HepG2 (cell line): ENCODE data around the gene IL11RA. TPM values are rescaled to one million over a fixed set of nuclear protein-coding genes. Genes with fewer than 3 reads are reported as not detected.
A peak's percentile ranks its signal among the peaks of the same experiment; 100 is the strongest.

Experiments used
- ATAC-seq: fragments of 200-7000 bp; cut with Tn5 transposase; 3 replicates; pipeline ENCODE4 v1.9.1; 2020; ENCODE audit warnings: mild to moderate bottlenecking, moderate library complexity
- BruUV-seq: library from RNA; stranded (reverse); fragments of 400-500 nt; replicated peaks from 2 replicates; lab custom pipeline; 2021; lab: Mats Ljungman, UMichigan
- CTCF ChIA-PET: fragments of 300-600 bp; formaldehyde crosslinking; extraction: SDS; loops from one replicate; lab custom pipeline; 2021; ENCODE audit warnings: low total read pairs, inconsistent platforms, low intra/inter-chr PET ratio; lab: Yijun Ruan, JAX
- POLR2A ChIA-PET: fragments of 350-600 bp; sonication (Branson Sonifier 250); formaldehyde crosslinking; loops from one replicate; lab custom pipeline; 2020; ENCODE audit warnings: antibody characterized with exemption, inconsistent platforms; lab: Yijun Ruan, JAX
- DNase-seq: peaks from one replicate; pipeline ENCODE4 v3.0.0-alpha.2; 2015; ENCODE audit warnings: low spot score
- FAIRE-seq: peaks from 3 replicates; lab custom pipeline; 2011; peaks lifted over from hg19 to GRCh38; lab: Jason Lieb, UNC
- H2AFZ ChIP-seq: one replicate; pipeline ENCODE4 v1.6.1; 2011; ENCODE audit warnings: low read length, inconsistent platforms
- H3K27ac ChIP-seq: fragments of 300-600 bp; 3 replicates; pipeline ENCODE4 v1.8.0; 2011; ENCODE audit warnings: mixed run types, mild to moderate bottlenecking, mixed read lengths, low read length, inconsistent platforms; ENCODE audit not compliant: insufficient read depth; ENCODE audit errors: extremely low read length
- H3K27me3 ChIP-seq, 2 experiments: fragments of 200-600 bp in 1 of 2; 2 replicates in 1 of 2; 3 replicates in 1 of 2; pipeline versions ENCODE4 v1.6.0 to v1.8.0; 2011; ENCODE audit warnings: low read length in 2 of 2, mild to moderate bottlenecking in 2 of 2, moderate library complexity in 2 of 2, inconsistent platforms in 1 of 2; ENCODE audit not compliant: insufficient read depth in 2 of 2, control insufficient read depth in 1 of 2
- H3K36me3 ChIP-seq, 2 experiments: fragments of 200-600 bp in 1 of 2; replicated peaks in 1 of 2; 2 replicates in 1 of 2; 3 replicates in 1 of 2; pipeline versions ENCODE4 v1.5.1 to v1.8.0; 2011; ENCODE audit warnings: low read length in 2 of 2, inconsistent platforms in 1 of 2; ENCODE audit not compliant: insufficient read depth in 2 of 2, control insufficient read depth in 1 of 2
- H3K4me1 ChIP-seq: 2 replicates; pipeline ENCODE4 v1.5.1; 2012; ENCODE audit warnings: low read length, inconsistent platforms; ENCODE audit not compliant: insufficient read depth
- H3K4me2 ChIP-seq: 2 replicates; pipeline ENCODE4 v1.6.0; 2011; ENCODE audit warnings: low read depth, low read length, inconsistent platforms
- H3K4me3 ChIP-seq, 3 experiments: fragments of 200-600 bp in 1 of 3; sonication (generic), shearing (Covaris generic) in 1 of 3; replicated peaks in 1 of 3; 2 replicates each; pipeline ENCODE4 v1.5.1; 2011 to 2016; ENCODE audit warnings: low read length in 3 of 3, inconsistent platforms in 2 of 3, low read depth in 2 of 3, mild to moderate bottlenecking in 2 of 3, control low read depth in 1 of 3, mixed read lengths in 1 of 3; ENCODE audit not compliant: insufficient read depth in 1 of 3
- H3K79me2 ChIP-seq: one replicate; pipeline ENCODE4 v1.6.1; 2011; ENCODE audit warnings: low read length, inconsistent platforms; ENCODE audit not compliant: insufficient read depth
- H3K9ac ChIP-seq: 2 replicates; pipeline ENCODE4 v1.6.0; 2011; ENCODE audit warnings: mild to moderate bottlenecking, low read depth, low read length, inconsistent platforms; ENCODE audit not compliant: insufficient read depth
- H3K9me3 ChIP-seq: 2 replicates; pipeline ENCODE4 v1.5.1; 2012; ENCODE audit warnings: mild to moderate bottlenecking, low read length
- H4K20me1 ChIP-seq: 2 replicates; pipeline ENCODE4 v1.6.0; 2011; ENCODE audit warnings: inconsistent platforms, mild to moderate bottlenecking, low read length, moderate library complexity; ENCODE audit not compliant: insufficient read depth
- EP300 ChIP-seq, 3 experiments: sonication (generic) in 1 of 3; formaldehyde crosslinking in 1 of 3; IDR thresholded peaks; 2 replicates each; pipeline versions ENCODE4 v1.5.1 to v1.6.1; 2011 to 2020; ENCODE audit warnings: low read depth in 2 of 3, low read length in 2 of 3, borderline replicate concordance in 1 of 3, improper control_type of control experiment in 1 of 3, mild to moderate bottlenecking in 1 of 3, missing genetic modification reagents in 1 of 3, moderate library complexity in 1 of 3
- FOSL2 ChIP-seq: sonication (generic); formaldehyde crosslinking; IDR thresholded peaks from 2 replicates; pipeline ENCODE4 v1.4.0; 2020; ENCODE audit warnings: missing genetic modification reagents
- FOXP1 ChIP-seq, 2 experiments: fragments of 450-650 bp in 1 of 2; IDR thresholded peaks; 2 replicates each; pipeline ENCODE4 v1.6.1; 2017 to 2018; ENCODE audit warnings: antibody characterized with exemption in 1 of 2
- KDM2A ChIP-seq: sonication (generic); formaldehyde crosslinking; IDR thresholded peaks from 2 replicates; pipeline ENCODE4 v1.4.0; 2020; ENCODE audit warnings: low read depth, missing genetic modification reagents, borderline replicate concordance
- MYPOP ChIP-seq: sonication (generic); formaldehyde crosslinking; IDR thresholded peaks from 2 replicates; pipeline ENCODE4 v1.8.1; 2023; ENCODE audit warnings: mild to moderate bottlenecking, moderate library complexity, missing genetic modification reagents
- POLR2G ChIP-seq: fragments of 200-400 bp; formaldehyde crosslinking; IDR thresholded peaks from 2 replicates; pipeline ENCODE4 v1.6.1; 2018; ENCODE audit warnings: mild to moderate bottlenecking, low read depth, low read length, moderate library complexity
- YEATS2 ChIP-seq: sonication (generic); formaldehyde crosslinking; IDR thresholded peaks from 2 replicates; pipeline ENCODE4 v1.4.0; 2020; ENCODE audit warnings: missing genetic modification reagents, borderline replicate concordance
- ZFX ChIP-seq: sonication (generic); formaldehyde crosslinking; IDR thresholded peaks from 2 replicates; pipeline ENCODE4 v1.4.0; 2020; ENCODE audit warnings: mild to moderate bottlenecking, low read depth, missing genetic modification reagents, moderate library complexity
- ZNF121 ChIP-seq: sonication (generic); formaldehyde crosslinking; IDR thresholded peaks from 2 replicates; pipeline ENCODE4 v1.5.0; 2020; ENCODE audit warnings: mild to moderate bottlenecking, missing genetic modification reagents
- ZNF580 ChIP-seq: IDR thresholded peaks from 2 replicates; pipeline ENCODE4 v1.6.1; 2016; ENCODE audit warnings: low read depth, borderline replicate concordance
- WGBS: methylation state at CpG from one replicate; pipeline ENCODE4 v1.1.6; 2017; ENCODE audit warnings: low lambda C conversion rate; 5-methylcytosine and 5-hydroxymethylcytosine counted together
- in situ Hi-C: cut with HindIII; loops from 2 replicates; pipeline ENCODE4 v1.10.0; 2017; ENCODE audit warnings: low pct_unique_long_range_greater_than_20kb; ENCODE audit not compliant: extremely low pct_ligation_motif_present
- intact Hi-C: fragments of 100-400 bp; cut with micrococcal nuclease; formaldehyde crosslinking; loops from one replicate; pipeline ENCODE4 v1.10.0; 2022; ENCODE audit not compliant: unreplicated experiment
- polyA plus RNA-seq, 8 experiments: library from polyadenylated mRNA; depleted of rRNA in 3 of 8; stranded (reverse) in 7 of 8; unstranded in 1 of 8; fragments of >200 nt; fragmentation: Illumina TruSeq in 4 of 8; extraction: Trizol in 4 of 8; gene quantifications; 2 replicates each; pipeline versions ENCODE4 v1.2.1 to v1.2.3, GENCODE V29; 2011 to 2016; ENCODE audit warnings: low read depth in 4 of 8, missing spikeins in 1 of 8, mixed read lengths in 1 of 8; ENCODE audit not compliant: insufficient read depth in 1 of 8
- total RNA-seq, 5 experiments: library from RNA; depleted of rRNA; stranded (reverse); fragments of >200 nt; fragmentation: Illumina TruSeq; extraction: Trizol; gene quantifications; 2 replicates each; pipeline ENCODE4 v1.2.3, GENCODE V29; 2016; ENCODE audit warnings: low read depth in 1 of 5
- TF ChIP-seq, protein P1 (sequence below), 2 experiments: sonication (generic) in 1 of 2; formaldehyde crosslinking in 1 of 2; IDR thresholded peaks; 2 replicates each; pipeline versions ENCODE4 v1.6.1 to v1.9.0; 2014 to 2022; ENCODE audit warnings: antibody characterized with exemption in 1 of 2, borderline replicate concordance in 1 of 2, inconsistent platforms in 1 of 2, low read depth in 1 of 2, missing genetic modification reagents in 1 of 2
- TF ChIP-seq, protein P2 (sequence below): IDR thresholded peaks from 2 replicates; pipeline ENCODE4 v1.6.1; 2016; ENCODE audit warnings: mild to moderate bottlenecking

The IL11RA gene
- total and polyA plus RNA-seq, 2 of the 13 experiments (the other 11 are each of a cell fraction or from before 2014, with no cell fraction given): 2.0 to 4.2 TPM

DNA sequence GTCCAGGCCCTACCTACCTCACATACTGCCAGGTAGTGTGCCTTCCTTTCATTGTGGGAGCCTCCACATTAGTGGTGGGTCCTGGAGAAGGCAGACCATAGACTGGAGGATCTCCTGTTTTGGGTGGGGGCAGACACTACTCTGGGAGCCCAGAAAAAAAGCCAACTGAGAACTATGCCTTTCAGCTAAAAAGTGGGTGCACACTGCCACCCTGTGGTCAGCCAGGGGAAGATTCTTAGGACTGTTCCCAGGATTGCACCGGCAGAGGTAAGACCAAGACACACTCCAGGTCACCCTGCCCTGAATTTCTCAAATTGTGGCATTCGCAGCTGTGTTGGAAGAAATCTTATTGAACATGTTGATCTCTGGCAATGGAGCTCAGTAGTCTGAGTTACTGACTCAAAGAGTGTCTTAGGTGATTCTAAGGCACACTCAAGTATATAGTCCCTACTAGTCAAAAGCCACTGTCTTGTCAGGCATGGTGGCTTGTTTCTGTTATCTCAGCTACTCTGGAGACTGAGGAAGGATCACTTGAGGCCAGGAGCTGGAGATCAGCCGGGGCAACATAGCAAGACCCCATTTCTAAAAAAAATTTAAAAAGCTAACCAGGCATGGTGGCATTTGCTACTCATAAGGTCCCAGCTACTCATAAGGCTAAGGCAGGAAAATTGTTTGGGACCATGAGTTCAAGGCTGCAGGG, 18.0 kb upstream of the IL11RA start:
- no peak overlapping the region for H3K4me2 ChIP-seq
- peaks cover 3 to 4% of the 10 kb centered on the region in 2 experiments; a peak in 3 of 5 replicates for H3K36me3 ChIP-seq
- 44% methylated on average over 2 of the region's 3 CpGs for WGBS
- peaks cover 14% of the 10 kb centered on the region for H3K79me2 ChIP-seq
- no TSS peak for BruUV-seq
- H3K9me3 ChIP-seq: no peaks in the 10 kb centered on the region
- H2AFZ ChIP-seq: no peak overlapping the region
- POLR2A ChIA-PET: interaction anchor here (0.7 to 6.9 kb wide), 6 partner anchors 9 to 27 kb away, joined by 3 to 100 read pairs (median 4); partner anchors contain the start of genes DCTN3, GALT, IL11RA and RPP25L
- CTCF ChIA-PET: interaction anchor here (0.5 to 4.5 kb wide), 8 partner anchors 13 to 901 kb away, joined by 3 to 54 read pairs (median 7); partner anchors contain the start of genes GALT and RPP25L
- intact Hi-C loops: loop anchor here (1.0 kb wide), 1 partner anchor 22 kb away; the partner anchor contains the start of gene RPP25L
- H4K20me1 ChIP-seq: no peaks in the 10 kb centered on the region
- in situ Hi-C loops: no loop called here
- ATAC-seq (peak; percentile 27), DNase-seq (peak; percentile 56), FAIRE-seq (peak; percentile 93)
- no peaks in the 10 kb centered on the region; a peak in 1 of 5 replicates for H3K27me3 ChIP-seq
- H3K4me3 ChIP-seq: no peak overlapping the region
- no peak overlapping the region for H3K9ac ChIP-seq
- H3K27ac ChIP-seq: no peak overlapping the region
- peaks cover 62% of the 10 kb centered on the region for H3K4me1 ChIP-seq
- TF ChIP-seq, protein P1, sequence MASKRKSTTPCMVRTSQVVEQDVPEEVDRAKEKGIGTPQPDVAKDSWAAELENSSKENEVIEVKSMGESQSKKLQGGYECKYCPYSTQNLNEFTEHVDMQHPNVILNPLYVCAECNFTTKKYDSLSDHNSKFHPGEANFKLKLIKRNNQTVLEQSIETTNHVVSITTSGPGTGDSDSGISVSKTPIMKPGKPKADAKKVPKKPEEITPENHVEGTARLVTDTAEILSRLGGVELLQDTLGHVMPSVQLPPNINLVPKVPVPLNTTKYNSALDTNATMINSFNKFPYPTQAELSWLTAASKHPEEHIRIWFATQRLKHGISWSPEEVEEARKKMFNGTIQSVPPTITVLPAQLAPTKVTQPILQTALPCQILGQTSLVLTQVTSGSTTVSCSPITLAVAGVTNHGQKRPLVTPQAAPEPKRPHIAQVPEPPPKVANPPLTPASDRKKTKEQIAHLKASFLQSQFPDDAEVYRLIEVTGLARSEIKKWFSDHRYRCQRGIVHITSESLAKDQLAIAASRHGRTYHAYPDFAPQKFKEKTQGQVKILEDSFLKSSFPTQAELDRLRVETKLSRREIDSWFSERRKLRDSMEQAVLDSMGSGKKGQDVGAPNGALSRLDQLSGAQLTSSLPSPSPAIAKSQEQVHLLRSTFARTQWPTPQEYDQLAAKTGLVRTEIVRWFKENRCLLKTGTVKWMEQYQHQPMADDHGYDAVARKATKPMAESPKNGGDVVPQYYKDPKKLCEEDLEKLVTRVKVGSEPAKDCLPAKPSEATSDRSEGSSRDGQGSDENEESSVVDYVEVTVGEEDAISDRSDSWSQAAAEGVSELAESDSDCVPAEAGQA (IDR thresholded peaks at IDR 0.05; ENCODE audit: low read depth): no peak
- TF ChIP-seq, protein P1 (CRISPR knock-in tag; IDR thresholded peaks at IDR 0.05; ENCODE audit: borderline replicate concordance): no peak
- TF ChIP-seq YEATS2 (CRISPR knock-in tag): peak; percentile 27; the same call in 1 of the 2 replicates
- TF ChIP-seq ZNF580: peak; percentile 46; the same call in 1 of the 2 replicates
- 0 out of 2 replicates have a peak, but pooled peaks have one; percentile 34 for TF ChIP-seq ZFX (CRISPR knock-in tag)
- no peak for TF ChIP-seq FOXP1 (IDR thresholded peaks at IDR 0.05)
- no peak for TF ChIP-seq FOXP1 (CRISPR knock-in tag; IDR thresholded peaks at IDR 0.05)
- TF ChIP-seq EP300 (IDR thresholded peaks at IDR 0.05; ENCODE audit: low read depth in 2 of 2, low read length in 2 of 2): no peak
- 0 out of 2 replicates have a peak, but pooled peaks have one; percentile 9 for TF ChIP-seq EP300 (CRISPR knock-in tag; IDR thresholded peaks at IDR 0.05; ENCODE audit: borderline replicate concordance)
- no peak for TF ChIP-seq FOSL2 (CRISPR knock-in tag)
- TF ChIP-seq, protein P2, sequence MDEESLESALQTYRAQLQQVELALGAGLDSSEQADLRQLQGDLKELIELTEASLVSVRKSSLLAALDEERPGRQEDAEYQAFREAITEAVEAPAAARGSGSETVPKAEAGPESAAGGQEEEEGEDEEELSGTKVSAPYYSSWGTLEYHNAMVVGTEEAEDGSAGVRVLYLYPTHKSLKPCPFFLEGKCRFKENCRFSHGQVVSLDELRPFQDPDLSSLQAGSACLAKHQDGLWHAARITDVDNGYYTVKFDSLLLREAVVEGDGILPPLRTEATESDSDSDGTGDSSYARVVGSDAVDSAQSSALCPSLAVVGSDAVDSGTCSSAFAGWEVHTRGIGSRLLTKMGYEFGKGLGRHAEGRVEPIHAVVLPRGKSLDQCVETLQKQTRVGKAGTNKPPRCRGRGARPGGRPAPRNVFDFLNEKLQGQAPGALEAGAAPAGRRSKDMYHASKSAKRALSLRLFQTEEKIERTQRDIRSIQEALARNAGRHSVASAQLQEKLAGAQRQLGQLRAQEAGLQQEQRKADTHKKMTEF (CRISPR knock-in tag): peak; percentile 23; the same call in 1 of the 2 replicates
- TF ChIP-seq ZNF121 (CRISPR knock-in tag): peak; percentile 89
- TF ChIP-seq KDM2A (CRISPR knock-in tag): peak; percentile 48
- TF ChIP-seq POLR2G: 0 out of 2 replicates have a peak, but pooled peaks have one; percentile 13
- TF ChIP-seq MYPOP: 0 out of 2 replicates have a peak, but pooled peaks have one; percentile 32
